DMS114 treated with DMSO at 0.1 percent for 48 hours (cell line): ENCODE measurements around the gene B3GNT5.
A peak's percentile ranks its signal among the peaks of the same experiment; 100 is the strongest.
"Not testable (repeated sequence)": the region's sequence is repeated elsewhere in the genome, so short reads cannot be mapped to it uniquely, and the experiment has no call there.

ENCODE experiments used
- DNase-seq: peaks from one replicate; lab custom pipeline; 2025; ENCODE audit not compliant: unreplicated experiment; lab: John Stamatoyannopoulos, UW

Gene B3GNT5

GRCh38 chr3:183229178-183229577 is 23.9 kb upstream of the B3GNT5 start:
- DNase-seq = no peak

DNA sequence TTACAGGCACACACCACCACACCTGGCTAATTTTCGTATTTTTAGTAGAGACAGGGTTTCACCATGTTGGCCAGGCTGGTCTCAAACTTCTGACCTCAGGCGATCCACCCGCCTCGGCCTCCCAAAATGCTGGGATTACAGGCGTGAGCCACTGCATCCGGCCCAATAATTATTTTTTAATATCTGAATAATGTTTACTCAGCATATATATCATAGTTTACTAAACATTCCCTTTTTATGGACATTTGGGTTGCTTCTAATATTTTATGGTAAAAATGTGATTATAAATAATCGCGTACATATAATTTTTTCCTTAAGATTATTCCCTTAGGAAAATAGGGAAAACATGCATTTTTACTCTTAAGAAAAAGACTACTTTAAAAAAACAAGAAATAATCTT is 22.8 kb upstream of the B3GNT5 start:
- not testable (repeated sequence) for DNase-seq

GRCh38 chr3:183230826-183231225 is 22.2 kb upstream of the B3GNT5 start:
- DNase-seq = no peak

- DNase-seq = no peak
Observed at GRCh38 chr3:183233966-183234365, 19.1 kb upstream of the B3GNT5 start.

- no peak for DNase-seq
Observed at GRCh38 chr3:183239046-183239445, 14.0 kb upstream of the B3GNT5 start.

DNA sequence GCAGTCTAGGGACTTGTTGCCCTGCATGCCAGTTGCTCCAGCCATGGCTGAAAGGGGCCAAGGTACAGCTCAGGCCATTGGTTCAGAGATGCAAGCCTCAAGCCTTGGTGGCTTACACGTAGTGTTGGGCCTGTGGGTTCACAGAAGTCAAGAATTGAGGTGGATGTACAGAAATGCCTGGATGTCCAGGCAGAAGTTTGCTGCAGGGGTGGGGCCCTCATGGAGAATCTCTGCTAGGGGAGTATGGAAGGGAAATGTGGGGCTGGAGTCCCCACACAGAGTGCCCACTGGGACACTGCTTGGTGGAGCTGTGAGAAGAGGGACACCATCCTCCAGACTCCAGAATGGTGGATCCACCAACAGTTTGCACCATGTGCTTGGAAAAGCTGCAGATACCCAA is 10.6 kb upstream of the B3GNT5 start:
- no peak for DNase-seq

GRCh38 chr3:183244219-183244618 is 8.8 kb upstream of the B3GNT5 start:
- no peak for DNase-seq

DNA sequence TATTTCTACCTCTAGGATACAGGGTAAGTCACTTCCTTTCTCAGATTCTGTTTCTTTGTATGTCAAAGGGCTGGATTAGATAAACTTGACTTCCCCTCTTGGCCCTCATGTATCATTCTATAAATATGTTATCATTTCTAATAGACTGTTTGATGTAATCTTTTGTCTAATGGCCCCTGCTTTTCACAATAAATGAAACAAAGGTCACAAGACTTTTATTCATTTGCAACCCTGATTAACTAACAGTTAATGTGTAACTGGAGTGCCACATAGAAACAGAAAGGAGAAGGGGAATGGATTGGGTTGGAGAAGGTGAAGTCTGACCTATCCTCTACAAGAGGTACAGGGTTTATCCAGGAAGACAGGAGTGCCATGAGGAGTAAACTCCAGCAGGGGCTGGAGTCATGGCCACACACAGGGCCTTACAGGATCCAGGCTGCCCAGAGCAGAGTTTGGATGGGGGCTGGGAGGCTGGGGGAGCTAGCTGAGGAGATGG is 8.0 kb upstream of the B3GNT5 start:
- no peak for DNase-seq

- no peak for DNase-seq
Observed at GRCh38 chr3:183247011-183247589, 6.0 kb upstream of the B3GNT5 start.

- no peak for DNase-seq
Observed at GRCh38 chr3:183249006-183249718, 3.9 kb upstream of the B3GNT5 start.

GRCh38 chr3:183252118-183252782 is 803 bp upstream of the B3GNT5 start:
- no peak for DNase-seq

DNA sequence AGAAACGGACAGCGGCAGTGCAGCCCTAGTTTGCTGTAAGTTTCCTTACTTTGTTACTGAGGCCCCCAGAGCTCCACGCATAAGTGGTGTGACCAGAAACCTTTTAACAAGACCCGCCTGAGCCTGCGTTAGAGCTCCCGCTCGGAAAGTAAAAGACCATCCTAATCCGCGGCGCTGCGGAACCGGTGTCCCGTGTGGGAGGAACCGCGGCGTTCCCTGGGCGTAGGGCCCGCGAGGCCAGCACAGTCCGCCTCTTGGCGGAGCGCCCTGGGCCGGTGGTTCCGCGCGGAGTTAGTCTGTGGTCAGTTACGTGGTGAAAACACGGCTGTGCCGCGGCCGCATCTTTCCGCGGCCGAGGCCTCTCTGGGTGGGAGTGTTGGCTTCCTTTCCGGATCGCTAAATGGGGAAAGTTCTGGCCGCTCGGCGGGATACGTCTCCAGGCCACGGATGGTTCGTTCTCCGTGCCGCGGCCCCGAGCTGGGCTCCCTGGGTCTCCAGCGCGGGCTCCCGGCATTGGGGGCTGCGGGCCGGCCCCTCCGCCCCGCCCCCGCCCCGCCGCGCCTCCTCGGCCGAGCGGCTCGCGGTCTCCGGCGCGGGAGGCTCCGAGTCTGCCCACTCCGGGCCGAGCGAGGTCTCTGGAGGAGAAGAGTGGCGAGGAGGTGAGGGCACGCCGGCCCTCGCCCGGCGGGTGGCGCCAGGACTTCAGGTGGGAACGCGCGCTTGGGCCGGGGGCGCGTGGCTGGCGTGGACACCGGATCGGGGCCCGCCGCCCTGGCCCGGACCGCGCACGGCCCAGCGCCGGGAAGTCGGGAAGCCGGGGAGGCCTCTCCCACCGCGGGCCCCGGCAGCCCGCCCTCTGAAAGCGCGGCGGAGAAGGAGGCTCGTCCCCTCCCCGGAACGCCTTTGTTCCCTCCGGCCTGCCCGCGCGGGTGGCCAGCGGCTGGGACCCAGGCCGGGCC is 754 bp downstream of the B3GNT5 start:
- peak; percentile 30 for DNase-seq

- no peak for DNase-seq
Observed at GRCh38 chr3:183254487-183255347, 1.7 kb downstream of the B3GNT5 start.

DNA sequence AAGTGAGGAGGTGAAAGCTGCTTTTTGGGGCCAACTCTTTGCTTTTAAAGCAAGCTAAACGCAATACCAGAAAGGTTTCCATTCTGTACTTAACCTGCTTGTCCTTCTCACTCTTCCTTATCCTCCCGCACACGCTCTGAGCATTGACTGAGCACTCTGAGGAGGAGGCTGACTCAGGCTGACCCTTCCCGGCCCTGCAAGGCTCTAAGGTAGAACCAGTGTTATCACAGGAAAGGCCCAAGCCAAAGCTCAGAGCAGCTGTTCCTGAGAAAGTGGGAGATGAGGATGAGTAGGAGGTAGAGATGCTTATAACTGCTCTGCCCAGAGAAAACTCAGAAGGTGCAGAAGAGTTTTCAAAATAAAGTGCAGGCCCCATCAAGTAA is 2.3 kb downstream of the B3GNT5 start:
- no peak for DNase-seq

DNA sequence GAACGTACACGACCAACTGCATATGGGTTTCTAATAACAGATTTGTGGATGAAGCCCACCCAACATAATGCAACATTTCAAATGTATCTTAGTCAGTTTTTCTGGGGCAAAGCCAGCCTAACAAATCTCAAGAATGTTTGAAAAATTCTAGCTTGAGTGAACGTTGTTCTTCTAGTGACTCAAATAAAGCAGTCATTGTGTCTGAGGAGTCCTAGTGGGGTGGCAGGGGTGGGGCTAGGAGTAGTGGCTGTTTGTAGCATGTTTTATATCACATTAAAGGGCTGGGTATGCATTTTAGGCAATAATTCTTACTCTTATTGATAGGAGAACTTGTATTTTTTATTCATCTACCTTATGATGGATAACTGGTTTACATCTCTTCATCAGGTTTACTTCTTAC is 6.0 kb downstream of the B3GNT5 start:
- no peak for DNase-seq

GRCh38 chr3:183259621-183260020 is 6.6 kb downstream of the B3GNT5 start:
- DNase-seq = no peak

- DNase-seq = no peak
Observed at GRCh38 chr3:183260167-183260904, 7.3 kb downstream of the B3GNT5 start.

DNA sequence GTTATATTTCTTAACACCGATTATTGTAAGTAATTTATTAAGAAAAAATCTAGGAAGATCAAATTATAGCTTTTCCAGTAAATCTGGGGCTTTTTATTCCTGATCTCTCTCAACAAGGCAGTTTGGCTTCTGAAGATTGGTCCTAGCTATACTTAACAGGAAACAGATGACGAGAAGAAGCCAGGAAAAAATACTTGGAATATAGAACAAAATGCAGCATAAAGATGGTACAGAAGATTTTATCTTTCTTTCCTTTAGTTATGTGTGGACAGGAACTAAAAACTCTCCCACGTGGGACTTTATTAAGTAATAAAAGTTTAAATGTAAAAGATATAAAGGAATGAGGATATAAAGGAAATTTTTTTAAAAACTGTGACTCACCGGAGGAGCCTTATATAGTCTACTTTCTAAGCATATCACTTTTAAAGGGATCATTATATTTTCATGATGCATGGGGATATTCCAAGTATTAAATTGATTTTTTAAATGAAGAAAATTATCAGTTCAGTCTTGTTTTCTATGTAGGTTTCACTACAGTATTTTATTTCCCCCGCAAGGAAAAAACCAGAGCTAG is 8.2 kb downstream of the B3GNT5 start:
- no peak for DNase-seq

GRCh38 chr3:183262875-183263378 is 9.9 kb downstream of the B3GNT5 start:
- no peak for DNase-seq
